Natural killer cell (primary cell): ENCODE results near the gene MON2. TPM values are rescaled to one million over a fixed set of nuclear protein-coding genes. Genes with fewer than 3 reads are reported as not detected.

Experiments
- ATAC-seq, 3 donors: fragments of 150-1000 bp in 2 of 3; fragments of 200-7000 bp in 1 of 3; cut with Tn5 transposase; 1 replicate in 1 of 3; 2 replicates in 2 of 3; pipeline ENCODE4 v1.10.0; 2021; ENCODE audit warnings: mild to moderate bottlenecking in 2 of 3, moderate library complexity in 2 of 3
- DNase-seq, 2 donors: peaks; one replicate each; pipeline versions ENCODE4 v3.0.0 to v3.0.0-alpha.2; 2013 to 2021; ENCODE audit warnings: mixed read lengths in 1 of 2
- H3K27ac ChIP-seq: one replicate; pipeline ENCODE4 v1.5.1; 2013; ENCODE audit warnings: mild to moderate bottlenecking, low read length
- H3K27me3 ChIP-seq: one replicate; pipeline ENCODE4 v1.6.1; 2013; ENCODE audit warnings: low read length; ENCODE audit not compliant: control insufficient read depth, insufficient read depth
- H3K36me3 ChIP-seq: one replicate; pipeline ENCODE4 v1.6.1; 2013; ENCODE audit warnings: low read length; ENCODE audit not compliant: control insufficient read depth, insufficient read depth
- H3K4me1 ChIP-seq: one replicate; pipeline ENCODE4 v1.6.1; 2013; ENCODE audit warnings: low read length; ENCODE audit not compliant: control insufficient read depth, insufficient read depth
- H3K4me3 ChIP-seq: one replicate; pipeline ENCODE4 v1.5.1; 2013; ENCODE audit warnings: low read length
- H3K9me3 ChIP-seq: one replicate; pipeline ENCODE4 v1.6.1; 2013; ENCODE audit warnings: low read length; ENCODE audit not compliant: control insufficient read depth, insufficient read depth
- H3K27ac Mint-ChIP-seq, 2 donors: one replicate each; pipeline ENCODE4 v1.8.0; 2022; ENCODE audit warnings: mild to moderate bottlenecking in 2 of 2, mixed read lengths in 2 of 2, moderate library complexity in 1 of 2
- H3K27me3 Mint-ChIP-seq, 2 donors: one replicate each; pipeline ENCODE4 v1.8.0; 2022; ENCODE audit warnings: low read depth in 2 of 2, mixed read lengths in 2 of 2
- H3K36me3 Mint-ChIP-seq: one replicate; pipeline ENCODE4 v1.8.0; 2022; ENCODE audit warnings: mixed read lengths
- H3K4me1 Mint-ChIP-seq, 2 donors: one replicate each; pipeline ENCODE4 v1.8.0; 2022; ENCODE audit warnings: mixed read lengths in 2 of 2
- H3K4me3 Mint-ChIP-seq: one replicate; pipeline ENCODE4 v1.8.0; 2022; ENCODE audit warnings: mild to moderate bottlenecking, moderate library complexity, mixed read lengths
- H3K9me3 Mint-ChIP-seq, 2 donors: one replicate each; pipeline ENCODE4 v1.8.0; 2022; ENCODE audit warnings: mixed read lengths in 2 of 2
- CTCF ChIP-seq: fragments of 200-600 bp; IDR thresholded peaks from one replicate; pipeline ENCODE4 v1.8.0; 2022; ENCODE audit warnings: antibody characterized with exemption
- WGBS: methylation state at CpG from one replicate; pipeline ENCODE4 v1.1.7; 2013; ENCODE audit warnings: missing lambda C conversion rate; ENCODE audit not compliant: insufficient coverage; 5-methylcytosine and 5-hydroxymethylcytosine counted together
- intact Hi-C: fragments of 100-400 bp; cut with micrococcal nuclease; formaldehyde crosslinking; loops from one replicate; pipeline ENCODE4 v1.14.2; 2022
- total RNA-seq, 4 donors: library from RNA; stranded (reverse); fragments of 120-200 nt in 1 of 4; gene quantifications; one replicate each; pipeline versions ENCODE4 v1.2.3 to v1.2.4, GENCODE V29; 2013 to 2022

The MON2 gene
- total RNA-seq, 3 donors from 2014 or later (not counting 1 experiment from before 2014, with no cell fraction given) = 80.0 to 100 (median 86.7) TPM

GRCh38 chr12:62537551-62537950 is 70.9 kb downstream of the MON2 start:
- H3K4me3 Mint-ChIP-seq = no peak overlapping the region
- H3K9me3 Mint-ChIP-seq = no peaks in the 10 kb centered on the region
- 100% methylated on average over 1 of the region's 2 CpGs for WGBS
- Histone ChIP-seq H3K4me1 (no peaks in the 10 kb centered on the region), H3K9me3 (no peaks in the 10 kb centered on the region), H3K36me3 (peaks cover 50% of the 10 kb centered on the region), H3K27me3 (no peaks in the 10 kb centered on the region), H3K4me3 (no peak overlapping the region), H3K27ac (no peak overlapping the region)
- ATAC-seq = no peak
- H3K36me3 Mint-ChIP-seq = peaks cover 16% of the 10 kb centered on the region
- H3K4me1 Mint-ChIP-seq = no peaks in the 10 kb centered on the region
- intact Hi-C loops = no loop called here
- no peaks in the 10 kb centered on the region for H3K27me3 Mint-ChIP-seq
- H3K27ac Mint-ChIP-seq = peak overlapping the region; percentile 4 to 6
- DNase-seq = no peak
- TF ChIP-seq CTCF = no peak

- Histone ChIP-seq H3K4me3 (no peak overlapping the region), H3K9me3 (no peaks in the 10 kb centered on the region), H3K27me3 (no peaks in the 10 kb centered on the region), H3K4me1 (no peaks in the 10 kb centered on the region), H3K36me3 (peaks cover 57% of the 10 kb centered on the region), H3K27ac (no peak overlapping the region)
- 97% methylated on average over 2 of the region's 2 CpGs for WGBS
- H3K4me1 Mint-ChIP-seq = no peaks in the 10 kb centered on the region
- no peak for DNase-seq
- H3K9me3 Mint-ChIP-seq = no peaks in the 10 kb centered on the region
- peaks cover 8% of the 10 kb centered on the region for H3K36me3 Mint-ChIP-seq
- no peak overlapping the region for H3K4me3 Mint-ChIP-seq
- intact Hi-C loops = no loop called here
- H3K27ac Mint-ChIP-seq = no peak overlapping the region
- TF ChIP-seq CTCF = no peak
- ATAC-seq = no peak
- H3K27me3 Mint-ChIP-seq = no peaks in the 10 kb centered on the region
Observed at GRCh38 chr12:62540354-62540753, 73.7 kb downstream of the MON2 start.

GRCh38 chr12:62542814-62543213 is 76.2 kb downstream of the MON2 start:
- H3K4me3 ChIP-seq = no peak overlapping the region
- no peaks in the 10 kb centered on the region for H3K9me3 Mint-ChIP-seq
- no peaks in the 10 kb centered on the region for H3K27me3 Mint-ChIP-seq
- peaks cover 10% of the 10 kb centered on the region for H3K36me3 Mint-ChIP-seq
- no peak overlapping the region for H3K4me3 Mint-ChIP-seq
- ATAC-seq (no peak), DNase-seq (no peak)
- H3K4me1 Mint-ChIP-seq = no peaks in the 10 kb centered on the region
- 100% methylated on average over 1 of the region's 1 CpG for WGBS
- peak overlapping the region in 1 of 2 donors; percentile 6 for H3K27ac Mint-ChIP-seq
- no peak overlapping the region for H3K27ac ChIP-seq
- H3K36me3 ChIP-seq = peaks cover 65% of the 10 kb centered on the region
- no peaks in the 10 kb centered on the region for H3K4me1 ChIP-seq
- no peaks in the 10 kb centered on the region for H3K27me3 ChIP-seq
- H3K9me3 ChIP-seq = no peaks in the 10 kb centered on the region
- no peak for TF ChIP-seq CTCF
- intact Hi-C loops = no loop called here

GRCh38 chr12:62543324-62543723 is 76.7 kb downstream of the MON2 start:
- Mint-ChIP-seq H3K27me3 (no peaks in the 10 kb centered on the region), H3K27ac (no peak overlapping the region), H3K9me3 (no peaks in the 10 kb centered on the region), H3K36me3 (peaks cover 15% of the 10 kb centered on the region), H3K4me3 (no peak overlapping the region), H3K4me1 (no peaks in the 10 kb centered on the region)
- Histone ChIP-seq H3K4me1 (no peaks in the 10 kb centered on the region), H3K27ac (no peak overlapping the region), H3K36me3 (peaks cover 64% of the 10 kb centered on the region), H3K4me3 (no peak overlapping the region), H3K27me3 (no peaks in the 10 kb centered on the region), H3K9me3 (no peaks in the 10 kb centered on the region)
- TF ChIP-seq CTCF = no peak
- WGBS = 96% methylated on average over 5 of the region's 5 CpGs
- ATAC-seq = no peak
- DNase-seq = no peak
- intact Hi-C loops = no loop called here
